Common myeloid progenitor, CD34-positive (primary cell): ENCODE measurements around the gene CENPVL2.
A peak's percentile ranks its signal among the peaks of the same experiment; 100 is the strongest.
"Not testable (repeated sequence)": the region's sequence is repeated elsewhere in the genome, so short reads cannot be mapped to it uniquely, and the experiment has no call there.

Experiments
- CTCF ChIA-PET: fragments of 350-600 bp; sonication (Branson Sonifier 250); formaldehyde crosslinking; loops from one replicate; lab custom pipeline; 2021; ENCODE audit warnings: antibody characterized with exemption; lab: Charles Lee
- POLR2A ChIA-PET: fragments of 350-600 bp; sonication (Branson Sonifier 250); formaldehyde crosslinking; loops from one replicate; lab custom pipeline; 2021; ENCODE audit warnings: antibody characterized with exemption; lab: Charles Lee
- DNase-seq, 3 donors: peaks; one replicate each; pipeline versions ENCODE4 v3.0.0 to v3.0.0-alpha.2; 2013
- H3K27ac ChIP-seq, 2 experiments: 1 replicate in 1 of 2; 2 replicates in 1 of 2; pipeline ENCODE4 v1.7.0; 2013; ENCODE audit warnings: inconsistent platforms in 2 of 2, low read length in 2 of 2, mild to moderate bottlenecking in 2 of 2, low read depth in 1 of 2, moderate library complexity in 1 of 2; ENCODE audit not compliant: severe bottlenecking in 2 of 2, insufficient read depth in 1 of 2, poor library complexity in 1 of 2
- H3K27me3 ChIP-seq, 5 experiments: replicated peaks in 2 of 5; 1 replicate in 3 of 5; 2 replicates in 2 of 5; pipeline versions ENCODE4 v1.6.1 to v1.7.0; 2013; ENCODE audit warnings: low read length in 4 of 5, mild to moderate bottlenecking in 2 of 5, moderate library complexity in 2 of 5, inconsistent platforms in 1 of 5; ENCODE audit not compliant: insufficient read depth in 5 of 5, control insufficient read depth in 4 of 5
- H3K36me3 ChIP-seq, 4 experiments: 1 replicate in 2 of 4; 2 replicates in 2 of 4; pipeline versions ENCODE4 v1.6.1 to v1.7.0; 2013; ENCODE audit warnings: low read length in 3 of 4, control low read depth in 1 of 4, mild to moderate bottlenecking in 1 of 4; ENCODE audit not compliant: control insufficient read depth in 4 of 4, insufficient read depth in 4 of 4
- H3K4me1 ChIP-seq, 4 experiments: 1 replicate in 3 of 4; 2 replicates in 1 of 4; pipeline versions ENCODE4 v1.6.1 to v1.7.1; 2013; ENCODE audit warnings: low read length in 3 of 4, mild to moderate bottlenecking in 3 of 4, control low read depth in 1 of 4, inconsistent platforms in 1 of 4, moderate library complexity in 1 of 4; ENCODE audit not compliant: control insufficient read depth in 4 of 4, insufficient read depth in 4 of 4; ENCODE audit errors: control extremely low read depth in 1 of 4
- H3K4me3 ChIP-seq, 7 experiments: 1 replicate in 4 of 7; 2 replicates in 3 of 7; pipeline versions ENCODE4 v1.5.1 to v1.7.0; 2013; ENCODE audit warnings: mild to moderate bottlenecking in 7 of 7, low read length in 6 of 7, moderate library complexity in 6 of 7, inconsistent platforms in 2 of 7, low read depth in 2 of 7, control low read depth in 1 of 7; ENCODE audit not compliant: insufficient read depth in 4 of 7, control insufficient read depth in 1 of 7; ENCODE audit errors: extremely low read depth in 1 of 7
- H3K9me3 ChIP-seq, 5 experiments: 1 replicate in 4 of 5; 2 replicates in 1 of 5; pipeline versions ENCODE4 v1.6.1 to v1.7.1; 2013; ENCODE audit warnings: low read length in 4 of 5, mild to moderate bottlenecking in 2 of 5, inconsistent platforms in 1 of 5, low read depth in 1 of 5, moderate library complexity in 1 of 5; ENCODE audit not compliant: control insufficient read depth in 4 of 5, insufficient read depth in 2 of 5; ENCODE audit errors: control extremely low read depth in 1 of 5
- WGBS: methylation state at CpG from one replicate; pipeline ENCODE4 v1.1.5; 2013; ENCODE audit not compliant: insufficient coverage; 5-methylcytosine and 5-hydroxymethylcytosine counted together

The CENPVL2 gene

GRCh38 chrX:51681808-51682719, 567 bp downstream of the CENPVL2 start:
- H3K4me1 ChIP-seq, H3K36me3 ChIP-seq, H3K4me3 ChIP-seq, H3K27me3 ChIP-seq, H3K27ac ChIP-seq, CTCF ChIA-PET, DNase-seq, H3K9me3 ChIP-seq, POLR2A ChIA-PET: not testable (repeated sequence)
- no CpG with 5 or more reads among the region's 88 CpGs for WGBS

- WGBS: no CpG with 5 or more reads among the region's 18 CpGs
- DNase-seq: not testable (repeated sequence)
These were observed 2.8 kb downstream of the CENPVL2 start for GRCh38 chrX:51679689-51680433.

GRCh38 chrX:51665981-51666380, 16.6 kb downstream of the CENPVL2 start:
- Histone ChIP-seq H3K36me3 (no peaks in the 10 kb centered on the region), H3K4me3 (peak overlapping the region in 1 of 7 experiments; percentile 23), H3K27ac (no peak overlapping the region), H3K9me3 (no peaks in the 10 kb centered on the region), H3K27me3 (peaks cover 0 to 4% (median 0%) of the 10 kb centered on the region in 5 experiments), H3K4me1 (no peaks in the 10 kb centered on the region)
- ChIA-PET POLR2A (no interaction called here), CTCF (no interaction called here)
- WGBS: 33% methylated on average over 1 of the region's 5 CpGs
- DNase-seq: peak; percentile 8 to 69 (median 47)

More at GRCh38 chrX:51679689-51680433, 2.8 kb downstream of the CENPVL2 start:
- H3K27me3 ChIP-seq, CTCF ChIA-PET, POLR2A ChIA-PET, H3K4me3 ChIP-seq, H3K36me3 ChIP-seq, H3K9me3 ChIP-seq, H3K4me1 ChIP-seq, H3K27ac ChIP-seq: not testable (repeated sequence)

- H3K27me3 ChIP-seq: peaks cover 0 to 27% (median 4%) of the 10 kb centered on the region in 5 experiments
- WGBS: 73% methylated on average over 2 of the region's 2 CpGs
- no peak for DNase-seq
- no peak overlapping the region for H3K4me3 ChIP-seq
- no peaks in the 10 kb centered on the region for H3K36me3 ChIP-seq
- CTCF ChIA-PET: interaction anchor here (1.6 kb wide), 1 partner anchor 217 kb away, joined by 6 read pairs; no protein-coding TSS in a partner anchor
- no peaks in the 10 kb centered on the region for H3K9me3 ChIP-seq
- H3K27ac ChIP-seq: no peak overlapping the region
- POLR2A ChIA-PET: no interaction called here
- no peaks in the 10 kb centered on the region for H3K4me1 ChIP-seq
These were observed 39.3 kb downstream of the CENPVL2 start for GRCh38 chrX:51643377-51643776.

GRCh38 chrX:51641421-51642021, 41.1 kb downstream of the CENPVL2 start:
- WGBS: 46% methylated on average over 15 of the region's 19 CpGs
- DNase-seq: peak; percentile 50 to 77 (median 75)
- CTCF ChIA-PET: interaction anchor here (0.7 to 2.1 kb wide), 7 partner anchors 18 to 620 kb away, joined by 3 to 17 read pairs (median 4); no protein-coding TSS in a partner anchor
- Histone ChIP-seq H3K27ac (no peak overlapping the region), H3K4me1 (no peaks in the 10 kb centered on the region), H3K9me3 (no peaks in the 10 kb centered on the region), H3K36me3 (no peaks in the 10 kb centered on the region), H3K27me3 (peaks cover 0 to 34% (median 4%) of the 10 kb centered on the region in 5 experiments), H3K4me3 (no peak overlapping the region)
- POLR2A ChIA-PET: no interaction called here

- WGBS: 87% methylated on average over 6 of the region's 7 CpGs
- H3K9me3 ChIP-seq, H3K4me1 ChIP-seq, POLR2A ChIA-PET, H3K27ac ChIP-seq, H3K4me3 ChIP-seq, DNase-seq, CTCF ChIA-PET, H3K36me3 ChIP-seq: not testable (repeated sequence)
- H3K27me3 ChIP-seq: peaks cover 0 to 27% (median 3%) of the 10 kb centered on the region in 5 experiments
These were observed 46.1 kb downstream of the CENPVL2 start for GRCh38 chrX:51636511-51636910.
